ENCODE results near the gene CLPX.

GRCh38 chr15:65226221-65226620 lies 41.1 kb upstream of the CLPX start:
- no peak for TF ChIP-seq POLR2A (IDR thresholded peaks at IDR 0.05)
- no peak for TF ChIP-seq CTCF (IDR thresholded peaks at IDR 0.05)
